ENCODE data around the gene MKRN2OS.

MKRN2OS gene

DNA sequence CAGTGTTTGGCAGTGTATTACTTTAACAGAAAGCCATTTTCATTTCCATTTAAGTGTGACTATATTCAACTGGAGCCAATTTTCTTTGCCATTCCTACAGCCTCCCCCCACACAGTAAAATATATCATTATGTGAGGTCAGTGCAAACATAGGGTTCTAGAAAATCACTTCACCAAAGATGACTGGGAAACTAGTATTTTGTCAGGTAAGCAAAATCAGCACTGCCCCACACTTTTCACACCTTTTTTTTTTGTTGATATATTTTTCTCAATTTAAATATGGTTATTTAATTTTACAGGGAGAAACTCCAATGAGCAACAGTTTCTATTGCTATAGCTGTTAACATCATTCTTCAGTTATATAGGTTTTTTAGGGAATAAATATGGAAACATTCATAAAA, 29.7 kb downstream of the MKRN2OS start:
- no peak for DNase-seq (ENCODE audit: extremely low spot score)
- TF ChIP-seq, protein P1, sequence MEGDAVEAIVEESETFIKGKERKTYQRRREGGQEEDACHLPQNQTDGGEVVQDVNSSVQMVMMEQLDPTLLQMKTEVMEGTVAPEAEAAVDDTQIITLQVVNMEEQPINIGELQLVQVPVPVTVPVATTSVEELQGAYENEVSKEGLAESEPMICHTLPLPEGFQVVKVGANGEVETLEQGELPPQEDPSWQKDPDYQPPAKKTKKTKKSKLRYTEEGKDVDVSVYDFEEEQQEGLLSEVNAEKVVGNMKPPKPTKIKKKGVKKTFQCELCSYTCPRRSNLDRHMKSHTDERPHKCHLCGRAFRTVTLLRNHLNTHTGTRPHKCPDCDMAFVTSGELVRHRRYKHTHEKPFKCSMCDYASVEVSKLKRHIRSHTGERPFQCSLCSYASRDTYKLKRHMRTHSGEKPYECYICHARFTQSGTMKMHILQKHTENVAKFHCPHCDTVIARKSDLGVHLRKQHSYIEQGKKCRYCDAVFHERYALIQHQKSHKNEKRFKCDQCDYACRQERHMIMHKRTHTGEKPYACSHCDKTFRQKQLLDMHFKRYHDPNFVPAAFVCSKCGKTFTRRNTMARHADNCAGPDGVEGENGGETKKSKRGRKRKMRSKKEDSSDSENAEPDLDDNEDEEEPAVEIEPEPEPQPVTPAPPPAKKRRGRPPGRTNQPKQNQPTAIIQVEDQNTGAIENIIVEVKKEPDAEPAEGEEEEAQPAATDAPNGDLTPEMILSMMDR (IDR thresholded peaks at IDR 0.05; ENCODE audit: control extremely low read depth, extremely low read depth, low read depth, missing control alignments) = no peak
- ChIA-PET POLR2A (no interaction called here), CTCF (no interaction called here)

DNA sequence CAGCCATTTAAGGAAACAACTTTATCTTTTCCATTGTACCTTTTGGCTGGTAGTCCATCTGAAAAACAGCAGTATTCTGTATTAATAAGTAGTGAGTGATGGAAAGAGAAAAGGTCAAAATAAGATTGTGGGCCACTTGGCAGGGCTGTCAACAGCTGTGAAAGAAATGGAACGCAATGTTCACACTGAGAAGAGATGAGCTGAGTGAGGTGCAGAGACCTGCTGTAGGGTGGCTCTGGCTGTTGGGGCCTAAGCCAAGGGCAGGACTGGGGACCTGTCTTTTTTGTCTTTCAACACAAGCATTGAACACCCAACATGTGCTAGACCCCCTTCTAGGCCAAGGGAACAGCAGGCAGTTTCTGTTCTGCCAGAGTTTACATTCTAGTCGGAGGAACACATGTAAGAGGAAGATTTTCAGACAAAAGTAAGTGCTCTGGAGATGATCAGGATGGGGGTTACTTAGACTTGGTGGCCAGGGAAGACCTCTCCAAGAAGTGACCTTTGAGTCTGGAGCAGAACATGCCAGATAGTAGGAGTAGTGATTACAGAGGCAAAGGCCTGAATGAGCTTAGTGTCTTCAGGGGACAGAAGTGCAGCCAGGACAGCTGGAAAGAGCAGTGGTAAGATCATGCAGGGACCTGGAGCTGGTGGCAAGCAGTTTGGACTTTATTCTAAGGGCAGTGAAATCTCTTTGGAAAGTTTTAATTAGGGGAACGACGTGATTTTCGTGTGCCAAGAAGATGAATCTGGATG, 31.4 kb downstream of the MKRN2OS start:
- TF ChIP-seq, protein P1 (IDR thresholded peaks at IDR 0.05; ENCODE audit: control extremely low read depth, extremely low read depth, low read depth, missing control alignments) = no peak
- ChIA-PET CTCF (interaction anchor here (0.9 to 1.4 kb wide), 3 partner anchors 9 to 40 kb away, joined by 3 to 4 read pairs (median 3); no protein-coding TSS in a partner anchor), POLR2A (no interaction called here)
- DNase-seq (ENCODE audit: extremely low spot score) = no peak

DNA sequence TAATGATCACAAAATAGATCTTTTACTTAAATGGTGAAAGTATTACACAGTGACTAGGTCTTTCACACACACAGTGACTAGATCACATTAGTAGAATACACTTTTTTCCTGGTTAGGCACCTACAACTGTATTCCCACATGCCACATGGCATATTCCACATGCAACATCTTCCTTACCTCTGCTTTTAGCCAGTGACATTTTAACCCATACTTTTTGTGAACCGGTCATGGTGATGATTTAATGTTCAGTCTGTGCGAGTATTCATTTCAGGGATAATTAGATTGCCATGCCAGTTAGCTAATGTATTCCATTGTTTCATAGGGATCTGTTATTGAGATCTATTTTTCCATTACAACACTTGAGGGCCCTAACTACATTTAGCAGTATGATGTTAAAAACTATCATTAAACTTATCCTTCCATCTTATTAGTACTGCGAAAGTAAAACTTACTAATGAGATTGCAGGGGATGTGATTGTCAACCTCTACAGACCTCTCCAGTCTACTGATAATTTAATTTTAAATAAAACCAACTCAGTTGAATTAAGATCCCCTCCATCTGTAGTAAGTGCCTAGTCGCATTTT, 32.7 kb downstream of the MKRN2OS start:
- TF ChIP-seq, protein P1 (IDR thresholded peaks at IDR 0.05; ENCODE audit: control extremely low read depth, extremely low read depth, low read depth, missing control alignments) = no peak
- no peak for DNase-seq (ENCODE audit: extremely low spot score)
- POLR2A ChIA-PET = no interaction called here
- CTCF ChIA-PET = interaction anchor here (0.8 to 1.5 kb wide), 3 partner anchors 17 to 41 kb away, joined by 3 read pairs; no protein-coding TSS in a partner anchor

DNA sequence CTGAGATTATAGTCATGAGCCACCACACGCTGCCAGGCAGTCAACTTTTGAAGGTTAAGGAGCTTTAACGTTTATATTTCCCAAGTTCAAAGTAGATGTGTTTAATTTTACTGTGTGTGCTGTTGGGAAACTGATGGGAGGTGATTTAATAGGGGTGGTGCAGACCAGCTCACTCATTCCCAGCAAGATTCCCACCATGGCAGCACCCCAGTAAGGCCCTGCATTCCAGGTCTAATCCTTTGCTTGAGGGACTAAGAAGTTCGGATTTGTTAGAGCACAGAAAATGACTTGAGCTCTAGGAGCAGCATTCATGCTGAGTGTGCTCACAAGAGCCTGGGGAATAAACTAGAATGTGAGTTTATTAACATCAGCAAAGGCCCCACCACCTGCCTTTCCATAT, 35.8 kb downstream of the MKRN2OS start:
- CTCF ChIA-PET = interaction anchor here (1.9 kb wide), 1 partner anchor 9 kb away, joined by 5 read pairs; no protein-coding TSS in a partner anchor
- no peak for DNase-seq (ENCODE audit: extremely low spot score)
- POLR2A ChIA-PET = no interaction called here
- TF ChIP-seq, protein P1 (IDR thresholded peaks at IDR 0.05; ENCODE audit: control extremely low read depth, extremely low read depth, low read depth, missing control alignments) = no peak

DNA sequence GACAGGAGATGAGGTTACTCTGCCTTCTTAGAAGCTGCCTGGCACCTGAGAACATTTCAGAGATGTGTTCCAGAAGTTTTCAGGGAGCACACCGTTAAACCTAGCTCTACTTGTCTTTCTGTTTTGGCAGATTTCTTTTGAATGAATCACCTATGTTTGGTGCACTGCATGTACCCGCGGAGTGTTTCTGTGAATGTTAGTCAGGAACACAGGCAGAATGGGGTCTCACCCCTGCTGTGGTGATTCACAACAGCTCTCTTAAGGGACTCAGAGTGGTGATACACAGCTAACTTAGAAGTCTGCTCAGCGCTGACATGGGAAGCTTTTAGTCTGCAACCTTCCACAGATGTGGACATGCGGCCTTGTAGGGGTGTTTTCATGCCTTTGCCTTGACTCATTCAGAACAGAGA, 37.0 kb downstream of the MKRN2OS start:
- TF ChIP-seq, protein P1 (IDR thresholded peaks at IDR 0.05; ENCODE audit: control extremely low read depth, extremely low read depth, low read depth, missing control alignments) = no peak
- POLR2A ChIA-PET = no interaction called here
- CTCF ChIA-PET = interaction anchor here (0.9 to 2.1 kb wide), 6 partner anchors 10 to 212 kb away, joined by 3 to 9 read pairs (median 4); no protein-coding TSS in a partner anchor
- DNase-seq (ENCODE audit: extremely low spot score) = no peak

DNA sequence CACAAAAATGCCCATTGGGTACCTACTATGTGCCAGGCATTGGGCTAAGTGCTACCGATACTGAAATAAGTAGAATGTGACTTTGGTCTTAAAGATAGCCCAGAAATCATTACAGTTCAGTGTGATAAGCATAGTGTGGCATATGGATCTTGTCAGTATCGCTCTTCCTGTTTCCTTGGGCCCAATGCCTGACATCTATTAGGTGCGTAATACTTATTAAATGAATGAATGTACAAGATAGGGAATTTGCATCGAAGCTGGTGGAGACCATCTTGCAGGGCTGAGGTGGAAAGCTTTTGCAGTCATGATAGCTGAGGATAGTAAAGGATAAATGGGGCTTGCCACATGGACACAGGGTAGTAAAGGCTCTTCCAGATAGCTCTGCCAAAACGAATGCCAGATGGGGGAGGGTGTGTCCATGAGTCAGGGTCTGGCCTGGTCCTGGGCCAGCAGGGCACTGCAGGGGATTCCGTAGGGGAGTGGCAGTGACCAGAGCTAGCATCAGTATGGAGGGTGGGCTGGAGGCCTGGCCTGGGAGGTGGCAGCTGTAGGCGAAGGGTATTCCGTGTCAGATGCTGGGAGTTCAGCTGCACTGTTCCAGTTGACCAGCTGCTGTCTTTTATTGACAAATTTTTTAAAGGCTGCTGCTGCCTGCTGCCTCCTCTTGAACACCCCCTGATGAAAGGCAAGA, 37.6 kb downstream of the MKRN2OS start:
- DNase-seq (ENCODE audit: extremely low spot score) = no peak
- TF ChIP-seq, protein P1 (IDR thresholded peaks at IDR 0.05; ENCODE audit: control extremely low read depth, extremely low read depth, low read depth, missing control alignments) = no peak
- ChIA-PET CTCF (interaction anchor here (1.2 to 2.1 kb wide), 4 partner anchors 13 to 39 kb away, joined by 3 to 9 read pairs (median 4); no protein-coding TSS in a partner anchor), POLR2A (no interaction called here)
